ENCODE data around the gene CDH23.

CDH23 gene

GRCh38 chr10:71824333-71824732 is 427.6 kb downstream of the CDH23 start:
- no peak for DNase-seq (ENCODE audit: low read depth)
- in situ Hi-C loops (cut with HindIII; ENCODE audit: low sequenced_read_pairs), result no loop called here
- TF ChIP-seq CTCF (IDR thresholded peaks at IDR 0.05; ENCODE audit: low read depth, low read length, missing control alignments), result no peak
- no peak overlapping the region for H3K4me3 ChIP-seq (ENCODE audit: low read depth, low read length)

GRCh38 chr10:71825217-71825616 is 428.5 kb downstream of the CDH23 start:
- in situ Hi-C loops (cut with HindIII; ENCODE audit: low sequenced_read_pairs), result loop anchor here (5.0 kb wide), 1 partner anchor 72 kb away; no protein-coding TSS in a partner anchor
- no peak for TF ChIP-seq CTCF (IDR thresholded peaks at IDR 0.05; ENCODE audit: low read depth, low read length, missing control alignments)

GRCh38 chr10:71827852-71828251 is 431.1 kb downstream of the CDH23 start:
- H3K4me3 ChIP-seq (ENCODE audit: low read depth, low read length), result no peak overlapping the region
- in situ Hi-C loops (cut with HindIII; ENCODE audit: low sequenced_read_pairs), result loop anchor here (5.0 kb wide), 1 partner anchor 69 kb away; no protein-coding TSS in a partner anchor

More at GRCh38 chr10:71825217-71825616, 428.5 kb downstream of the CDH23 start:
- H3K4me3 ChIP-seq (ENCODE audit: low read depth, low read length), result no peak overlapping the region
- DNase-seq (ENCODE audit: low read depth), result no peak

GRCh38 chr10:71828702-71829101 is 432.0 kb downstream of the CDH23 start:
- no peak overlapping the region for H3K4me3 ChIP-seq (ENCODE audit: low read depth, low read length)
- in situ Hi-C loops (cut with HindIII; ENCODE audit: low sequenced_read_pairs), result loop anchor here (5.0 kb wide), 1 partner anchor 69 kb away; no protein-coding TSS in a partner anchor

More at GRCh38 chr10:71827852-71828251, 431.1 kb downstream of the CDH23 start:
- TF ChIP-seq CTCF (IDR thresholded peaks at IDR 0.05; ENCODE audit: low read depth, low read length, missing control alignments), result no peak
- no peak for DNase-seq (ENCODE audit: low read depth)

GRCh38 chr10:71829171-71829570 is 432.5 kb downstream of the CDH23 start:
- no peak for TF ChIP-seq CTCF (IDR thresholded peaks at IDR 0.05; ENCODE audit: low read depth, low read length, missing control alignments)
- H3K4me3 ChIP-seq (ENCODE audit: low read depth, low read length), result no peak overlapping the region
- in situ Hi-C loops (cut with HindIII; ENCODE audit: low sequenced_read_pairs), result loop anchor here (5.0 kb wide), 1 partner anchor 68 kb away; no protein-coding TSS in a partner anchor
- no peak for DNase-seq (ENCODE audit: low read depth)

More at GRCh38 chr10:71828702-71829101, 432.0 kb downstream of the CDH23 start:
- no peak for TF ChIP-seq CTCF (IDR thresholded peaks at IDR 0.05; ENCODE audit: low read depth, low read length, missing control alignments)
- no peak for DNase-seq (ENCODE audit: low read depth)

- no peak for TF ChIP-seq CTCF (IDR thresholded peaks at IDR 0.05; ENCODE audit: low read depth, low read length, missing control alignments)
- H3K4me3 ChIP-seq (ENCODE audit: low read depth, low read length), result no peak overlapping the region
- no peak for DNase-seq (ENCODE audit: low read depth)
- in situ Hi-C loops (cut with HindIII; ENCODE audit: low sequenced_read_pairs), result loop anchor here (5.0 kb wide), 1 partner anchor 67 kb away; no protein-coding TSS in a partner anchor
These were observed 433.2 kb downstream of the CDH23 start for GRCh38 chr10:71829896-71830295.

Measured in astrocyte of the cerebellum (primary cell).